HG03108 (cell line): Measurements from ENCODE around the gene LITAFD.
A peak's percentile ranks its signal among the peaks of the same experiment; 100 is the strongest.
"Not testable (repeated sequence)": the region's sequence is repeated elsewhere in the genome, so short reads cannot be mapped to it uniquely, and the experiment has no call there.

Experiments
- ATAC-seq: cut with Tn5 transposase; IDR thresholded peaks from one replicate; pipeline ENCODE4 v1.9.1; 2021; ENCODE audit warnings: moderate library complexity; ENCODE audit not compliant: unreplicated experiment

LITAFD gene

GRCh38 chr16:8855972-8856371 is 26.2 kb upstream of the LITAFD start:
- no peak for ATAC-seq

- no peak for ATAC-seq
Observed at GRCh38 chr16:8858994-8859912, 22.9 kb upstream of the LITAFD start.

GRCh38 chr16:8859913-8860881 is 22.0 kb upstream of the LITAFD start:
- no peak for ATAC-seq

GRCh38 chr16:8861563-8862308 is 20.4 kb upstream of the LITAFD start:
- no peak for ATAC-seq

GRCh38 chr16:8862309-8863130 is 19.6 kb upstream of the LITAFD start:
- no peak for ATAC-seq

- no peak for ATAC-seq
Observed at GRCh38 chr16:8863594-8864424, 18.3 kb upstream of the LITAFD start.

- no peak for ATAC-seq
Observed at GRCh38 chr16:8864480-8865110, 17.6 kb upstream of the LITAFD start.

- ATAC-seq: no peak
Observed at GRCh38 chr16:8865145-8865882, 16.8 kb upstream of the LITAFD start.

- ATAC-seq: no peak
Observed at GRCh38 chr16:8866118-8866883, 15.8 kb upstream of the LITAFD start.

- no peak for ATAC-seq
Observed at GRCh38 chr16:8866884-8867215, 15.3 kb upstream of the LITAFD start.

- ATAC-seq: no peak
Observed at GRCh38 chr16:8867216-8867931, 14.8 kb upstream of the LITAFD start.

GRCh38 chr16:8867932-8868415 is 14.2 kb upstream of the LITAFD start:
- no peak for ATAC-seq

- peak; percentile 66 for ATAC-seq
Observed at GRCh38 chr16:8868416-8869211, 13.5 kb upstream of the LITAFD start, which contains the start of gene CARHSP1. Gene CARHSP1 (minus strand): TSS chr16:8869006. CDS start chr16:8859328, 9,678 bp downstream.

- ATAC-seq: no peak
Observed at GRCh38 chr16:8869212-8869987, 12.8 kb upstream of the LITAFD start.

GRCh38 chr16:8869988-8870241 is 12.2 kb upstream of the LITAFD start:
- ATAC-seq: not testable (repeated sequence)
